RWPE2 (cell line): Measurements from ENCODE around the gene FSCN2.

Experiments used
- ATAC-seq: fragments of 200-7000 bp; cut with Tn5 transposase; 3 replicates; pipeline ENCODE4 v1.9.1; 2021; ENCODE audit warnings: low read depth
- DNase-seq: peaks from one replicate; pipeline ENCODE4 v3.0.0-alpha.2; 2020; ENCODE audit warnings: low spot score
- H3K27ac ChIP-seq: fragments of 450-650 bp; 2 replicates; pipeline ENCODE4 v1.5.1; 2017; ENCODE audit warnings: mild to moderate bottlenecking; ENCODE audit not compliant: poor library complexity, severe bottlenecking
- H3K27me3 ChIP-seq: fragments of 250-450 bp; sonication (Bioruptor Pico); 2 replicates; pipeline ENCODE4 v1.5.1; 2021; ENCODE audit warnings: mild to moderate bottlenecking, moderate library complexity; ENCODE audit not compliant: insufficient read depth, poor library complexity, severe bottlenecking
- H3K36me3 ChIP-seq: fragments of 250-450 bp; sonication (Bioruptor Pico); 2 replicates; pipeline ENCODE4 v1.5.1; 2020; ENCODE audit warnings: low read depth, mild to moderate bottlenecking, moderate library complexity
- H3K4me1 ChIP-seq: fragments of 250-450 bp; sonication (Bioruptor Pico); 2 replicates; pipeline ENCODE4 v1.5.1; 2021; ENCODE audit warnings: mild to moderate bottlenecking, moderate library complexity; ENCODE audit not compliant: insufficient read depth, poor library complexity, severe bottlenecking
- H3K4me3 ChIP-seq: fragments of 250-450 bp; sonication (Bioruptor Pico); 2 replicates; pipeline ENCODE4 v1.5.1; 2021; ENCODE audit warnings: mild to moderate bottlenecking, moderate library complexity; ENCODE audit not compliant: severe bottlenecking
- H3K9me3 ChIP-seq: fragments of 250-450 bp; sonication (Bioruptor Pico); 2 replicates; pipeline ENCODE4 v1.5.1; 2021; ENCODE audit warnings: mild to moderate bottlenecking, moderate library complexity; ENCODE audit not compliant: severe bottlenecking
- TF ChIP-seq, protein P1 (sequence below): fragments of 450-650 bp; IDR thresholded peaks from one replicate; pipeline ENCODE4 v1.5.1; 2017; ENCODE audit warnings: mild to moderate bottlenecking, moderate library complexity; ENCODE audit not compliant: poor library complexity, severe bottlenecking

FSCN2 gene

GRCh38 chr17:81565231-81565630, 37.1 kb downstream of the FSCN2 start:
- DNase-seq (no peak), ATAC-seq (no peak)
- peak overlapping the region; percentile 99 for H3K27ac ChIP-seq
- no peaks in the 10 kb centered on the region for H3K27me3 ChIP-seq
- H3K4me1 ChIP-seq, result peaks cover 36% of the 10 kb centered on the region
- H3K4me3 ChIP-seq, result no peak overlapping the region
- TF ChIP-seq, protein P1, sequence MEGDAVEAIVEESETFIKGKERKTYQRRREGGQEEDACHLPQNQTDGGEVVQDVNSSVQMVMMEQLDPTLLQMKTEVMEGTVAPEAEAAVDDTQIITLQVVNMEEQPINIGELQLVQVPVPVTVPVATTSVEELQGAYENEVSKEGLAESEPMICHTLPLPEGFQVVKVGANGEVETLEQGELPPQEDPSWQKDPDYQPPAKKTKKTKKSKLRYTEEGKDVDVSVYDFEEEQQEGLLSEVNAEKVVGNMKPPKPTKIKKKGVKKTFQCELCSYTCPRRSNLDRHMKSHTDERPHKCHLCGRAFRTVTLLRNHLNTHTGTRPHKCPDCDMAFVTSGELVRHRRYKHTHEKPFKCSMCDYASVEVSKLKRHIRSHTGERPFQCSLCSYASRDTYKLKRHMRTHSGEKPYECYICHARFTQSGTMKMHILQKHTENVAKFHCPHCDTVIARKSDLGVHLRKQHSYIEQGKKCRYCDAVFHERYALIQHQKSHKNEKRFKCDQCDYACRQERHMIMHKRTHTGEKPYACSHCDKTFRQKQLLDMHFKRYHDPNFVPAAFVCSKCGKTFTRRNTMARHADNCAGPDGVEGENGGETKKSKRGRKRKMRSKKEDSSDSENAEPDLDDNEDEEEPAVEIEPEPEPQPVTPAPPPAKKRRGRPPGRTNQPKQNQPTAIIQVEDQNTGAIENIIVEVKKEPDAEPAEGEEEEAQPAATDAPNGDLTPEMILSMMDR, result no peak
- peaks cover 92% of the 10 kb centered on the region for H3K36me3 ChIP-seq
- no peaks in the 10 kb centered on the region for H3K9me3 ChIP-seq

- peaks cover 92% of the 10 kb centered on the region for H3K36me3 ChIP-seq
- H3K9me3 ChIP-seq, result no peaks in the 10 kb centered on the region
- ATAC-seq, result peak; percentile 92
- peaks cover 36% of the 10 kb centered on the region for H3K4me1 ChIP-seq
- peak overlapping the region; percentile 99 for H3K27ac ChIP-seq
- no peak for DNase-seq
- H3K4me3 ChIP-seq, result no peak overlapping the region
- TF ChIP-seq, protein P1, result no peak
- no peaks in the 10 kb centered on the region for H3K27me3 ChIP-seq
Observed at GRCh38 chr17:81566461-81567126, 38.4 kb downstream of the FSCN2 start.

DNA sequence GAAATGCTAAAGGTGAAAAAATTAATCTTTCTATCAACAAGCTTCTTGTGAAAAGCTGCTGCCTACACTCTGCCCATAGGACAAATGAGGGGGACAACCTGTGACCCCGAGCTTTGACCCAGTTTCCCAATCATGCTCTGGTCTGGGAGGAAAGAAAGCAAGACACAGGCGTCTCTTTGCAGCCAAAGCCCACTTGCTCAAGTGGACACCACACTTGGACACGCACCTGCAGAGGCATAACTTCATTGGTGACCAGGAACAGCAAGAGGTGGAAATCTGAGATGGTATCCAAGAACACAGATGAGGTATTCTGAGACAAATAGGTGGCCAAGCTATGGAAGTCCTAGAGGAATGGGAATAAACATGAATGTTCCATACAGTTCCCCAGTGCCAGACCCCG, 39.0 kb downstream of the FSCN2 start:
- peak overlapping the region; percentile 99 for H3K27ac ChIP-seq
- H3K27me3 ChIP-seq, result no peaks in the 10 kb centered on the region
- TF ChIP-seq, protein P1, result no peak
- H3K9me3 ChIP-seq, result no peaks in the 10 kb centered on the region
- no peak for DNase-seq
- H3K4me1 ChIP-seq, result peaks cover 36% of the 10 kb centered on the region
- peaks cover 92% of the 10 kb centered on the region for H3K36me3 ChIP-seq
- H3K4me3 ChIP-seq, result no peak overlapping the region
- no peak for ATAC-seq

DNA sequence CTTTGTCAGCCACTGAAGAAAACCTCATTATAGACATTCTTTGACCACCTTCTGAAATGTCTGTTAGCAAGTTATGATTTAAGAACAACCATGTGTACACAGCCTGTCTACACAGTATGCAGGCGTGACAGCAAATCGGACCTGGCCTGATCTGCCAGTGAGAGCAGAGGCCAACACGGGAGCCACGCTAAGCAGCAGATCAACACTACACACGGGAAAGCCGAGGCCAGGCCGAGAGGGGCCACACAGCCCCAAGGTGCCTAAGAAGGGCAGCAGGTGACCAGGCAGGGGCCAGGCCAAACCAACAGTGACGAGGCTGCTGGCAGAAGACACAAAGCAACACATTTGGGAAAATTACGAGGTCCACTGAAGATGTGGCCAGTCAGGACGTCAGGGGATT, 40.2 kb downstream of the FSCN2 start:
- peak overlapping the region; percentile 99 for H3K27ac ChIP-seq
- peaks cover 39% of the 10 kb centered on the region for H3K4me1 ChIP-seq
- H3K9me3 ChIP-seq, result no peaks in the 10 kb centered on the region
- DNase-seq (no peak), ATAC-seq (no peak)
- no peaks in the 10 kb centered on the region for H3K27me3 ChIP-seq
- H3K4me3 ChIP-seq, result no peak overlapping the region
- peaks cover 95% of the 10 kb centered on the region for H3K36me3 ChIP-seq
- TF ChIP-seq, protein P1, result no peak

DNA sequence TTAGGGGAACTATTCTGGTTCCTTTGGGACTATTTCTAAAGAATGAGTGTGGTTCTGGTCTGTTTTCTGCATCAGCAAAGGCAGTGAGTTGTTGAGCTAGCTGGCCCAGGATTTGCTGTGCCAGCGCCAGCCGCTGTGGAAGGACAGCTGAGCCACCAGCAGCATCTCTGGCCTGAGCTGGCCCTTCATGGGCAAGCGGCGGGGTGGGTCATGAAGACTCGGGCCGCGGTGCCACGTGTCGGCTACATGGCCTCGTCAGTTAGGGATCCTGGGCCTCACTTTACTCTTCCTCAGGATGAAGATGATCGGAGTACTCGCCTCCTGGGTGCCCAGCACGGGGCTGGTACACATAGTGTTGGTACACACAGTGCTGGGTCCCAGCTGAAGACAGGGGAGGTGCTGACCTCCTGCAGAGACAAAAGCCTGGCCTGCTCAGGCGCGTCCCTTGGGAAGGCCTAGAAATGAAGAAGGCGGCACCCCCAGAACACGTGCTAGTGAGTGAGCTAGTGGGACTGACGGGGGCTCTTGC, 41.9 kb downstream of the FSCN2 start:
- no peak for ATAC-seq
- DNase-seq, result no peak
- no peaks in the 10 kb centered on the region for H3K27me3 ChIP-seq
- H3K27ac ChIP-seq, result peak overlapping the region; percentile 99
- H3K9me3 ChIP-seq, result no peaks in the 10 kb centered on the region
- peaks cover 93% of the 10 kb centered on the region for H3K36me3 ChIP-seq
- peaks cover 31% of the 10 kb centered on the region for H3K4me1 ChIP-seq
- TF ChIP-seq, protein P1, result no peak
- no peak overlapping the region for H3K4me3 ChIP-seq
